Gastrocnemius medialis (tissue), 4 donors: Measurements from ENCODE around the gene MKLN1. TPM values are rescaled to one million over a fixed set of nuclear protein-coding genes. Genes with fewer than 3 reads are reported as not detected.
A peak's percentile ranks its signal among the peaks of the same experiment; 100 is the strongest.

Experiments
- ATAC-seq, 2 donors: fragments of 150-250 bp; one replicate each; pipeline ENCODE4 v1.9.1; 2016
- DNase-seq, 2 donors: peaks; one replicate each; pipeline ENCODE4 v3.0.0-alpha.2; 2019
- H3K27ac ChIP-seq, 4 donors: fragments of 200-600 bp; sonication (generic); 1 replicate in 1 of 4; 2 replicates in 3 of 4; pipeline ENCODE4 v1.5.1; 2016 to 2018; ENCODE audit warnings: mild to moderate bottlenecking in 2 of 4, moderate library complexity in 1 of 4
- H3K27me3 ChIP-seq, 3 donors: fragments of 200-600 bp; sonication (generic) in 2 of 3; 1 replicate in 1 of 3; 2 replicates in 2 of 3; pipeline versions ENCODE4 v1.5.1 to v1.6.0; 2016 to 2019; ENCODE audit warnings: mild to moderate bottlenecking in 1 of 3, moderate library complexity in 1 of 3
- H3K36me3 ChIP-seq, 2 donors: fragments of 200-600 bp; sonication (generic) in 1 of 2; one replicate each; pipeline ENCODE4 v1.5.1; 2017 to 2018
- H3K4me1 ChIP-seq, 2 donors: fragments of 200-600 bp; sonication (generic) in 1 of 2; one replicate each; pipeline ENCODE4 v1.5.1; 2016 to 2017; ENCODE audit warnings: mild to moderate bottlenecking in 2 of 2
- H3K4me3 ChIP-seq, 4 donors: fragments of 200-600 bp; sonication (generic) in 3 of 4; 1 replicate in 1 of 4; 2 replicates in 3 of 4; pipeline ENCODE4 v1.5.1; 2016 to 2019; ENCODE audit warnings: mild to moderate bottlenecking in 2 of 4
- H3K9me3 ChIP-seq, 3 donors: fragments of 200-600 bp; sonication (generic) in 2 of 3; 1 replicate in 1 of 3; 2 replicates in 2 of 3; pipeline ENCODE4 v1.5.1; 2016 to 2019
- POLR2A ChIP-seq, 2 donors: fragments of 450-650 bp; IDR thresholded peaks; one replicate each; pipeline ENCODE4 v1.6.1; 2017; ENCODE audit warnings: antibody characterized with exemption in 2 of 2, mild to moderate bottlenecking in 2 of 2, moderate library complexity in 2 of 2
- in situ Hi-C, 4 donors: fragments of 200-750 bp; cut with MboI; loops; one replicate each; pipeline versions ENCODE4 v1.15.0 to v1.8.0; 2017; ENCODE audit warnings: low sequenced_read_pairs in 4 of 4
- intact Hi-C: fragments of 100-400 bp; cut with DNase I; formaldehyde crosslinking; loops from one replicate; pipeline ENCODE4 v1.15.1; 2023; ENCODE audit warnings: low total_unique reads
- total RNA-seq, 4 donors: library from RNA; depleted of rRNA; stranded (reverse); fragments of >200 nt; gene quantifications; one replicate each; pipeline versions ENCODE4 v1.1.0 to v1.2.3, GENCODE V29; 2016
- TF ChIP-seq, protein P1 (sequence below), 5 experiments: fragments of 450-650 bp in 3 of 5; fragments of 200-600 bp in 2 of 5; sonication (generic) in 2 of 5; IDR thresholded peaks in 4 of 5; conservative IDR thresholded peaks in 1 of 5; 1 replicate in 4 of 5; 2 replicates in 1 of 5; pipeline ENCODE4 v1.5.1; 2016 to 2019; ENCODE audit warnings: antibody characterized with exemption in 5 of 5, mild to moderate bottlenecking in 3 of 5, moderate library complexity in 3 of 5

MKLN1 gene
- total RNA-seq, 4 donors from 2014 or later: 29.1 to 81.1 (median 48.9) TPM

DNA sequence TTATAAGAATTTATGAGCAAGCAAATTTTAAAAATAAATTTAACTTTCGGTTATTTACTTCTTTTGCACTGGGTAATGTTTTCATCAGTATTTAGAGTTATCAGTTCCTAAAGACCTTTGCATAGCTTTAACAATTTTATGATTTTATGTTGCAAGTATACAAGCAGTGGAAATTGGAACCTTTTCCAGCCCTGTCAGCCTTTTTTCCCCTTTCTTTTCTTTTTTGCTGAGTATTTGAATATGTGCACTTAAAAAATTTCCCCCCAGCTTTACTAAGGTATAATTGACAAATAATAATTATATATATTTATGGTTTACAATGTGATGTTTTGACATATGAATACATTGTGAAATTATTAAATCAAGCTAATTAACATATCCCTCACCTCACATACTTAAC, 62.6 kb downstream of the MKLN1 start:
- ATAC-seq: no peak
- no peak for DNase-seq
- in situ Hi-C loops: no loop called here
- intact Hi-C loops: no loop called here
- no peaks in the 10 kb centered on the region for H3K36me3 ChIP-seq
- peaks cover 7 to 8% of the 10 kb centered on the region in 2 donors for H3K4me1 ChIP-seq
- no peaks in the 10 kb centered on the region for H3K27me3 ChIP-seq
- H3K27ac ChIP-seq: no peak overlapping the region
- no peak for TF ChIP-seq POLR2A (IDR thresholded peaks at IDR 0.05)
- TF ChIP-seq, protein P1, sequence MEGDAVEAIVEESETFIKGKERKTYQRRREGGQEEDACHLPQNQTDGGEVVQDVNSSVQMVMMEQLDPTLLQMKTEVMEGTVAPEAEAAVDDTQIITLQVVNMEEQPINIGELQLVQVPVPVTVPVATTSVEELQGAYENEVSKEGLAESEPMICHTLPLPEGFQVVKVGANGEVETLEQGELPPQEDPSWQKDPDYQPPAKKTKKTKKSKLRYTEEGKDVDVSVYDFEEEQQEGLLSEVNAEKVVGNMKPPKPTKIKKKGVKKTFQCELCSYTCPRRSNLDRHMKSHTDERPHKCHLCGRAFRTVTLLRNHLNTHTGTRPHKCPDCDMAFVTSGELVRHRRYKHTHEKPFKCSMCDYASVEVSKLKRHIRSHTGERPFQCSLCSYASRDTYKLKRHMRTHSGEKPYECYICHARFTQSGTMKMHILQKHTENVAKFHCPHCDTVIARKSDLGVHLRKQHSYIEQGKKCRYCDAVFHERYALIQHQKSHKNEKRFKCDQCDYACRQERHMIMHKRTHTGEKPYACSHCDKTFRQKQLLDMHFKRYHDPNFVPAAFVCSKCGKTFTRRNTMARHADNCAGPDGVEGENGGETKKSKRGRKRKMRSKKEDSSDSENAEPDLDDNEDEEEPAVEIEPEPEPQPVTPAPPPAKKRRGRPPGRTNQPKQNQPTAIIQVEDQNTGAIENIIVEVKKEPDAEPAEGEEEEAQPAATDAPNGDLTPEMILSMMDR (IDR thresholded peaks at IDR 0.05 in 4 of 5, conservative IDR thresholded peaks at IDR 0.05 in 1 of 5): no peak
- H3K4me3 ChIP-seq: no peak overlapping the region
- no peaks in the 10 kb centered on the region for H3K9me3 ChIP-seq

DNA sequence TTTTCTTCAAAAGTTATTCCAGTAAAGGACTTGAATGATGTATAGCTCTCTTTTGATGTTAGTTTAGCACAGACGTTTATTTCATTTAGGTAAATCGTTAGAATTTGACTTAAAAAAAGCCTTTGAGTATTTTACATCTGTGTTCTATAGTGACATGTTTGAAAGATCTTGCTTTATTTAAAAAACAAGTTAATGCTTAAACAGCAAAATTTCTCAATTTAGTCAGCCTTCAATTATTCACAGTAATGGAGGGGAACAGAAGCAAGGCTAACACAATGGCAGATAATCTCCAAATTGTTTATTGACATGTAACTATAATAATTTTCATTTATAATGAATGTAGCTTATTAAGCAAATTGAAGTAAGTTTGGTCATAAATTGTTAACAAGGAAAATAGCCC, 63.5 kb downstream of the MKLN1 start:
- H3K4me1 ChIP-seq: peaks cover 7 to 8% of the 10 kb centered on the region in 2 donors
- TF ChIP-seq POLR2A (IDR thresholded peaks at IDR 0.05): no peak
- TF ChIP-seq, protein P1 (IDR thresholded peaks at IDR 0.05 in 4 of 5, conservative IDR thresholded peaks at IDR 0.05 in 1 of 5): no peak
- ATAC-seq (no peak), DNase-seq (no peak)
- in situ Hi-C loops: no loop called here
- H3K36me3 ChIP-seq: no peaks in the 10 kb centered on the region
- H3K9me3 ChIP-seq: no peaks in the 10 kb centered on the region
- intact Hi-C loops: no loop called here
- H3K4me3 ChIP-seq: no peak overlapping the region
- H3K27ac ChIP-seq: no peak overlapping the region
- no peaks in the 10 kb centered on the region for H3K27me3 ChIP-seq

DNA sequence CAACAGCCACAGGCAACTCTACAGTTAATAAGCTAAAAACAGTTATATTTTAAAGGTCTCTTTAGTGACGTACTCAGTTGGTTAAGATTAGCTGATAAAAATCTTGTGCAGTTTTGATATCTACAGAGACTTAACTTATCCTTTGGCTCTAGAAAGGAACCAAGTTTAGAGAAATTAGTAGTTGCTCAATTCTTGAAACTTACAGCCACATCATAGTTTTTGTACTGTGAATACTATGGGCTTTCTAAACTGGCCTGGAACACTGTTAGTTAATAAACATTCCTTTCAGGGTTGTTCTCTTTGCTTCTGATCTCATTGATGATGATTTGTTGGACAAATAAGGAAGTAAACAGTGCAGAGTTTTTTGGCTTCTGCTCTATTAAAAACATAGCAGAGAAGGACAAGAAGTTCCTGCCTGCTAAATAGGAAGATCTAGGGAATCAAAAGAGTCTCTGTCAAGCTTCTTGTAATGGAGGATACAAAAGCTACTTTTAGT, 73.1 kb downstream of the MKLN1 start:
- peaks cover 0 to 15% of the 10 kb centered on the region in 2 donors for H3K36me3 ChIP-seq

DNA sequence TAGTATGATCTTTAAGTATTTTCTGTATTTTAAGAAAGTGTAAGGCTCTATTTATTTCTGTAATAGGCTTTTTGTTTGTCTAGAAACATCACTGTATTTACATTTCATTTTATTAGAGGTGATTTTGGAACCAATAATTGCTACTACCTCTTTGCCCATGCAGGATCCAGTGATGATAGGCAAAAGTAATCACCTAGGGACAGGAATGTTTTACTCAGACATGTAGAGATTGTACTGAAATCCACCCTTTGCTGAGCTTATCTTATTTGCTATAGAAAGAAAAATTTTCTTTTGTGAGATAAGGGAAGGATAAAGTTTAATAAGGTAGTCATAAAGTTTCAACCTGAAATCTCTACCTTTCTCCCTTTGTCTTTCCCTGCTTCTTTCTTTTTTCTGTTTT, 73.5 kb downstream of the MKLN1 start:
- Histone ChIP-seq H3K4me1 (peaks cover 19 to 20% of the 10 kb centered on the region in 2 donors), H3K36me3 (peaks cover 0 to 15% of the 10 kb centered on the region in 2 donors), H3K27ac (peak overlapping the region; percentile 55 to 77 (median 64)), H3K27me3 (no peaks in the 10 kb centered on the region), H3K4me3 (no peak overlapping the region), H3K9me3 (no peaks in the 10 kb centered on the region)
- no peak for ATAC-seq
- intact Hi-C loops: loop anchor here (5.0 kb wide), 1 partner anchor 34 kb away; no protein-coding TSS in a partner anchor
- no peak for DNase-seq
- in situ Hi-C loops: no loop called here
- TF ChIP-seq, protein P1 (IDR thresholded peaks at IDR 0.05 in 4 of 5, conservative IDR thresholded peaks at IDR 0.05 in 1 of 5): no peak
- TF ChIP-seq POLR2A (IDR thresholded peaks at IDR 0.05): no peak

More for the DNA sequence above, 73.1 kb downstream of the MKLN1 start:
- in situ Hi-C loops (no loop called here), intact Hi-C loops (loop anchor here (5.0 kb wide), 1 partner anchor 33 kb away; no protein-coding TSS in a partner anchor)
- ATAC-seq (peak; percentile 49 to 85), DNase-seq (no peak)
- H3K4me1 ChIP-seq: peaks cover 19 to 20% of the 10 kb centered on the region in 2 donors
- no peak for TF ChIP-seq POLR2A (IDR thresholded peaks at IDR 0.05)
- TF ChIP-seq, protein P1 (IDR thresholded peaks at IDR 0.05 in 4 of 5, conservative IDR thresholded peaks at IDR 0.05 in 1 of 5): no peak
- no peak overlapping the region for H3K4me3 ChIP-seq
- H3K27ac ChIP-seq: peak overlapping the region; percentile 55 to 77 (median 64)
- H3K27me3 ChIP-seq: no peaks in the 10 kb centered on the region
- no peaks in the 10 kb centered on the region for H3K9me3 ChIP-seq
